Keratinocyte (primary cell): Measurements from ENCODE around the gene E2F3. TPM values are rescaled to one million over a fixed set of nuclear protein-coding genes. Genes with fewer than 3 reads are reported as not detected.

ENCODE experiments used
- DNase-seq: peaks from one replicate; pipeline ENCODE4 v3.0.0-alpha.2; 2011; ENCODE audit warnings: low read depth, missing footprints, low spot score
- FAIRE-seq: peaks from 2 replicates; lab custom pipeline; 2011; peaks lifted over from hg19 to GRCh38; lab: Jason Lieb, UNC
- H2AFZ ChIP-seq: 2 replicates; pipeline ENCODE4 v1.6.0; 2012; ENCODE audit warnings: low read length, control low read depth, inconsistent platforms; ENCODE audit not compliant: control insufficient read depth
- H3K27ac ChIP-seq: 2 replicates; pipeline ENCODE4 v1.5.1; 2011; ENCODE audit warnings: low read length; ENCODE audit not compliant: control insufficient read depth, insufficient read depth
- H3K27me3 ChIP-seq: 3 replicates; pipeline ENCODE4 v1.6.0; 2011; ENCODE audit warnings: low read length; ENCODE audit not compliant: control insufficient read depth, insufficient read depth; ENCODE audit errors: extremely low read depth
- H3K36me3 ChIP-seq, 2 experiments: 2 replicates in 1 of 2; 3 replicates in 1 of 2; pipeline ENCODE4 v1.5.1; 2011; ENCODE audit warnings: low read length in 2 of 2, mild to moderate bottlenecking in 1 of 2; ENCODE audit not compliant: control insufficient read depth in 2 of 2, insufficient read depth in 2 of 2; ENCODE audit errors: extremely low read depth in 1 of 2
- H3K4me1 ChIP-seq: 3 replicates; pipeline ENCODE4 v1.5.1; 2011; ENCODE audit warnings: low read length; ENCODE audit not compliant: control insufficient read depth, insufficient read depth; ENCODE audit errors: extremely low read depth
- H3K4me2 ChIP-seq: 3 replicates; pipeline ENCODE4 v1.6.0; 2011; ENCODE audit warnings: low read depth, low read length; ENCODE audit not compliant: control insufficient read depth, insufficient read depth; ENCODE audit errors: extremely low read depth
- H3K4me3 ChIP-seq, 3 experiments: fragments of 200-600 bp in 1 of 3; sonication (generic) in 1 of 3; 2 replicates in 2 of 3; 3 replicates in 1 of 3; pipeline ENCODE4 v1.5.1; 2011 to 2016; ENCODE audit warnings: low read length in 3 of 3, mild to moderate bottlenecking in 3 of 3, control low read depth in 2 of 3, inconsistent platforms in 1 of 3, low read depth in 1 of 3, mixed read lengths in 1 of 3, mixed run types in 1 of 3, moderate library complexity in 1 of 3; ENCODE audit not compliant: control insufficient read depth in 2 of 3, insufficient read depth in 2 of 3; ENCODE audit errors: extremely low read depth in 1 of 3
- H3K79me2 ChIP-seq: 2 replicates; pipeline ENCODE4 v1.6.0; 2012; ENCODE audit warnings: low read length; ENCODE audit not compliant: control insufficient read depth, insufficient read depth
- H3K9ac ChIP-seq: 3 replicates; pipeline ENCODE4 v1.6.0; 2011; ENCODE audit warnings: low read length; ENCODE audit not compliant: control insufficient read depth, insufficient read depth; ENCODE audit errors: extremely low read depth
- H3K9me1 ChIP-seq: 3 replicates; pipeline ENCODE4 v1.6.0; 2011; ENCODE audit warnings: low read length; ENCODE audit not compliant: control insufficient read depth, insufficient read depth; ENCODE audit errors: extremely low read depth
- H3K9me3 ChIP-seq: 2 replicates; pipeline ENCODE4 v1.5.1; 2012; ENCODE audit warnings: low read depth, low read length; ENCODE audit not compliant: control insufficient read depth
- H4K20me1 ChIP-seq: 3 replicates; pipeline ENCODE4 v1.6.0; 2011; ENCODE audit warnings: low read length; ENCODE audit not compliant: control insufficient read depth, insufficient read depth; ENCODE audit errors: extremely low read depth
- CTCF ChIP-seq, 3 experiments: IDR thresholded peaks in 1 of 3; conservative IDR thresholded peaks in 1 of 3; optimal IDR thresholded peaks in 1 of 3; 2 replicates in 2 of 3; 3 replicates in 1 of 3; pipeline versions ENCODE3 to v1.5.1; 2011; ENCODE audit warnings: low read length in 3 of 3, mild to moderate bottlenecking in 3 of 3, moderate library complexity in 2 of 3, control low read depth in 1 of 3, inconsistent platforms in 1 of 3; ENCODE audit not compliant: insufficient read depth in 2 of 3; ENCODE audit errors: extremely low read depth in 1 of 3
- EZH2 ChIP-seq: IDR thresholded peaks from one replicate; pipeline ENCODE4 v1.6.1; 2012; ENCODE audit warnings: inconsistent platforms, mild to moderate bottlenecking, low read length, moderate library complexity
- dilution Hi-C: fragments of 300-500 bp; cut with MboI; formaldehyde crosslinking; loops from one replicate; pipeline ENCODE4 v1.7.0; 2020; ENCODE audit warnings: low sequenced_read_pairs; ENCODE audit not compliant: extremely low pct_ligation_motif_present
- polyA plus RNA-seq, 5 experiments: library from polyadenylated mRNA; depleted of rRNA in 3 of 5; stranded (reverse) in 3 of 5; stranded (forward) in 1 of 5; unstranded in 1 of 5; fragments of >200 nt; gene quantifications; 1 replicate in 1 of 5; 2 replicates in 3 of 5; 3 replicates in 1 of 5; pipeline versions ENCODE4 v1.2.1 to v1.2.3, GENCODE V29; 2011 to 2012; ENCODE audit warnings: missing spikeins in 2 of 5, low read depth in 1 of 5, low replicate concordance in 1 of 5

E2F3 gene
- polyA plus RNA-seq, 1 donor (not counting 4 experiments of a cell fraction or from before 2014, with no cell fraction given) = 14.6 TPM

DNA sequence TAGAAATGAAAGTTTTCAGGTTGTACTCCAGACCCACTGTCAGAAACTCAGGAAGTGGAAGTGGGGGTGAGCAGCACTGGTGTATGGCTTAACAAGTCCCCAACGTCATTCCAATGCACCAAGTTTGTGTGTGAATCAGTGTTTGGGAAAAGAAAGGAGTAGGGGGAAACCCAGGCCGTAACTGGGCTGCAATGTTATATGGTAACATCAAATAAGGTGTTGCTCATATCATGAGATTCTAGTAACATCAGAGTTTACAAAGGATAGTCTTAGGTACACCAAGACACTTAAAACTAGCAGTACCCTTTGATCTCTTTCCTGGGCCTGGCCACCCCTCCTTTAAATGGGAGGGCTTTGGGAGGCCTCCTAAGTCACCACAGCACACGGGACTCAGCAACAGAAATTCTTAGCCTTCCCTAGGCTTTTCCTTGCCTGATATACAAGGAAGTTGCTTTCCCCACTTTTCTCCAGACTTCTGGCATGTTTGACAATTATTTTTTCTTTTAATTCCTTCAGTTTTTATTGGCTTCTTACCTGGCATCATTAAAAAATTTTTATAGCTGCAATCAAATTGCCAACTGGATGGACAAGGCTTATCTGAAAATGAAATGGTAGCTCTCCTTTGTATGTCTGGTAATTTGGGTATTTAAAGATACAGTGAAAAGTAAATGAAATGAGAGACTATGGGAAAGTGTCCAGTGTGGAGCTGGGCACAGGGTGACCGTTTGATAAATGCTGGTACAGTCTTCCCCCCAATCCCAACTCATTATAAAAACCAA is 15.1 kb downstream of the E2F3 start:
- Histone ChIP-seq H3K9ac (no peak overlapping the region), H3K27ac (no peak overlapping the region), H3K4me1 (no peaks in the 10 kb centered on the region), H3K27me3 (no peaks in the 10 kb centered on the region), H3K79me2 (peaks cover 99% of the 10 kb centered on the region), H3K9me3 (no peaks in the 10 kb centered on the region), H3K9me1 (peaks cover 4% of the 10 kb centered on the region), H3K36me3 (peaks cover 2 to 3% of the 10 kb centered on the region in 2 experiments), H3K4me2 (no peak overlapping the region), H4K20me1 (peaks cover 23% of the 10 kb centered on the region), H2AFZ (no peak overlapping the region), H3K4me3 (no peak overlapping the region)
- FAIRE-seq = no peak
- no peak for DNase-seq
- dilution Hi-C loops = no loop called here
- TF ChIP-seq CTCF (optimal IDR thresholded peaks at IDR 0.05 in 1 of 3, IDR thresholded peaks at IDR 0.05 in 1 of 3, conservative IDR thresholded peaks at IDR 0.05 in 1 of 3; ENCODE audit: extremely low read depth in 1 of 3, insufficient read depth in 2 of 3, low read length in 3 of 3) (no peak), EZH2 (no peak)

- Histone ChIP-seq H3K9me1 (peaks cover 4% of the 10 kb centered on the region), H2AFZ (no peak overlapping the region), H4K20me1 (peaks cover 18% of the 10 kb centered on the region), H3K9ac (no peak overlapping the region), H3K36me3 (peaks cover 0 to 2% of the 10 kb centered on the region in 2 experiments), H3K79me2 (peaks cover 99% of the 10 kb centered on the region), H3K27ac (no peak overlapping the region), H3K4me1 (no peaks in the 10 kb centered on the region), H3K27me3 (no peaks in the 10 kb centered on the region), H3K4me2 (no peak overlapping the region), H3K4me3 (no peak overlapping the region), H3K9me3 (no peaks in the 10 kb centered on the region)
- dilution Hi-C loops = no loop called here
- no peak for FAIRE-seq
- no peak for TF ChIP-seq CTCF (optimal IDR thresholded peaks at IDR 0.05 in 1 of 3, IDR thresholded peaks at IDR 0.05 in 1 of 3, conservative IDR thresholded peaks at IDR 0.05 in 1 of 3; ENCODE audit: extremely low read depth in 1 of 3, insufficient read depth in 2 of 3, low read length in 3 of 3)
- TF ChIP-seq EZH2 = no peak
- DNase-seq = no peak
Measured at GRCh38 chr6:20417819-20418218, 16.1 kb downstream of the E2F3 start.
